Skeletal muscle tissue (tissue), 4 donors: ENCODE measurements around the gene UXT. TPM values are rescaled to one million over a fixed set of nuclear protein-coding genes. Genes with fewer than 3 reads are reported as not detected.

Experiments used
- H3K27ac ChIP-seq: one replicate; pipeline ENCODE4 v1.7.0; 2013; ENCODE audit warnings: mild to moderate bottlenecking, low read depth, low read length, inconsistent platforms
- H3K27me3 ChIP-seq, 3 donors: one replicate each; pipeline ENCODE4 v1.7.0; 2013; ENCODE audit warnings: low read length in 3 of 3; ENCODE audit not compliant: control insufficient read depth in 3 of 3, insufficient read depth in 3 of 3
- H3K36me3 ChIP-seq, 3 donors: one replicate each; pipeline ENCODE4 v1.7.0; 2013; ENCODE audit warnings: low read length in 3 of 3; ENCODE audit not compliant: control insufficient read depth in 3 of 3, insufficient read depth in 3 of 3
- H3K4me1 ChIP-seq, 3 donors: one replicate each; pipeline ENCODE4 v1.7.0; 2013; ENCODE audit warnings: low read length in 3 of 3, mild to moderate bottlenecking in 3 of 3; ENCODE audit not compliant: control insufficient read depth in 3 of 3, insufficient read depth in 3 of 3
- H3K4me3 ChIP-seq, 3 donors: one replicate each; pipeline ENCODE4 v1.7.0; 2013; ENCODE audit warnings: low read length in 3 of 3
- H3K9ac ChIP-seq, 3 donors: one replicate each; pipeline ENCODE4 v1.7.0; 2013; ENCODE audit warnings: low read length in 3 of 3, mild to moderate bottlenecking in 3 of 3, moderate library complexity in 2 of 3, low read depth in 1 of 3
- H3K9me3 ChIP-seq, 3 donors: one replicate each; pipeline ENCODE4 v1.7.0; 2013; ENCODE audit warnings: low read length in 3 of 3; ENCODE audit not compliant: control insufficient read depth in 3 of 3
- total RNA-seq: library from RNA; depleted of rRNA; stranded (reverse); fragments of >200 nt; gene quantifications from one replicate; pipeline ENCODE4 v1.2.3, GENCODE V29; 2014
- donor health status: Osteomylitis.

The UXT gene
- total RNA-seq, 1 donor from 2014 or later, result 86.6 TPM

DNA sequence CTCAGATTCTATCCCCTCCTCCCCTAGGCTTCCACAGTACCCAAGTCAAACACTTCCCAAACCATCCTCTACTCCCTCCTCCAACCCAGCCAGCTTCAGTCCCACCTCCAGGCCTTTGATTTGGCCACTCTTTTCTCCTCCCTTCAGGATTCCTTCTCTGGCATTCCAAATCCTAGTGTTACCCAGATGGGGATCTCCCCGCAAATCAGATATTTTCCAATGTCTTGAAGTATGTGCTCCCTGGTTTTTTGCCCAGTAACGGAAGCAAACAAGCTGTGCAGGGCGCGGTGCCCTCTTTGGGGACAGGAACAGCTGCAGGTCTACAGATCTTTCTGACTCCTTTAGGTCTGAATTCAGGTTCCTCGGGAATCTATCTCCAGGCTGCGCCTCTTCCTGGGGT lies 37.1 kb downstream of the UXT start:
- Histone ChIP-seq H3K27ac (no peak overlapping the region), H3K9ac (no peak overlapping the region), H3K9me3 (no peaks in the 10 kb centered on the region), H3K27me3 (peaks cover 0 to 33% (median 6%) of the 10 kb centered on the region in 3 donors), H3K36me3 (no peaks in the 10 kb centered on the region), H3K4me3 (no peak overlapping the region), H3K4me1 (peaks cover 0 to 2% (median 0%) of the 10 kb centered on the region in 3 donors)

GRCh38 chrX:47620303-47620685 lies 38.7 kb downstream of the UXT start:
- Histone ChIP-seq H3K27me3 (peaks cover 0 to 33% (median 6%) of the 10 kb centered on the region in 3 donors), H3K9me3 (no peaks in the 10 kb centered on the region), H3K36me3 (no peaks in the 10 kb centered on the region), H3K4me3 (no peak overlapping the region), H3K4me1 (peaks cover 0 to 2% (median 0%) of the 10 kb centered on the region in 3 donors), H3K27ac (no peak overlapping the region), H3K9ac (no peak overlapping the region)

GRCh38 chrX:47619486-47620302 lies 39.3 kb downstream of the UXT start, which contains the start of gene SYN1:
Gene SYN1 (minus strand): TSS chrX:47619857. CDS start chrX:47619728, 129 bp downstream.
- H3K36me3 ChIP-seq, result no peaks in the 10 kb centered on the region
- H3K9ac ChIP-seq, result no peak within 1 kb of the TSS
- no peak within 1 kb of the TSS for H3K27ac ChIP-seq
- H3K27me3 ChIP-seq, result peaks cover 0 to 33% (median 6%) of the 10 kb centered on the region in 3 donors
- H3K9me3 ChIP-seq, result no peaks in the 10 kb centered on the region
- H3K4me3 ChIP-seq, result peak within 1 kb of the TSS in 2 of 3 donors; percentile 40 to 60
- H3K4me1 ChIP-seq, result peaks cover 0 to 2% (median 0%) of the 10 kb centered on the region in 3 donors

DNA sequence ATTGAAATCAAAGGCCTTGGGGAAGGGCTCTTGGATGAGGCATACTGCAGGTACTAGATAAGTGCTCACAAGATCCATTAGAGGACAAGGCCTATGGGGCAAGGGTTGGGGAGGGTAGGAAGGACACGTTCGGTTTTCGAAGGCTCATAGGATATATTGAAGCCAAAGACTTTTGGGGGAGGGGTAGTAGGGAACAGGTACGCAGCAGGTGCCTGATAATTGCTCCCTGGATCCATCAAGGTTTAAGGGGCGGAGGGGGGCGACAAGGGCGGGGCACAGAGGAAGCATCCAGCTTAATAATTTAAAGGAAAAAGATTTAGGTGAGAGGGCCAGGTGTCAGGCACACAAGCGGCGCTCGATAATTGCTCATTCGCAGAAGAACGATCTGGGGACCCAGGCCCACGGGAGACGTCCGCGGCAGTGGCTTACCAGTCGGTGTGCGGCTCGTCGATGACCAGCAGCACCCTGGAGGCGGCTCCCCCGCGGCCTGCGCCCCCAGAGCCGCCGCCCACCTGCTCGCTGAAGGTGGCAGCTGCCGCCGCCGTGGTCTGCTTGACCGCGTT lies 40.0 kb downstream of the UXT start:
- Histone ChIP-seq H3K4me3 (no peak overlapping the region), H3K36me3 (no peaks in the 10 kb centered on the region), H3K27ac (no peak overlapping the region), H3K9me3 (no peaks in the 10 kb centered on the region), H3K4me1 (peaks cover 0 to 2% (median 0%) of the 10 kb centered on the region in 3 donors), H3K27me3 (peaks cover 0 to 30% (median 4%) of the 10 kb centered on the region in 3 donors), H3K9ac (no peak overlapping the region)

DNA sequence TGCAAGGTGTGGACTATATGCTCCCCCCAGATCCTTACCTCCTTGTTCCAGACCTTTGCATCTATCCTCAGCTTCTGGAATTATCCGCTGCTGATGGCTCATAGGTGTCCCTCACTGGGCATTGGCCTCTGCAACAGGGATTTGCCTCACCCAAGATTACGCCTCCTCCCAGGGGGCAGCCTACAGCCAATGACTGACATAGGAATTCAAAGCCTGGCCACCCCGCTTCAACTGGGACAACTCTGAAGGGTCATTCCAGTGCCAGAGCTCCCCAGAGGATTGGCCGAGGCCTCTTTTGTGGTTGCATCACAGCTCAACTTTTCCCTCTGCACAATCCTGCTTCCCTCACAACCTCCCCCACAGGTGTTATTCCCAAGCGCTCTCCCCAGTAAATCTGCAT lies 44.4 kb downstream of the UXT start:
- Histone ChIP-seq H3K9ac (no peak overlapping the region), H3K27me3 (no peaks in the 10 kb centered on the region), H3K4me3 (no peak overlapping the region), H3K36me3 (no peaks in the 10 kb centered on the region), H3K9me3 (peaks cover 0 to 2% (median 0%) of the 10 kb centered on the region in 3 donors), H3K4me1 (no peaks in the 10 kb centered on the region), H3K27ac (no peak overlapping the region)

GRCh38 chrX:47613082-47613481 lies 45.9 kb downstream of the UXT start:
- H3K9ac ChIP-seq, result no peak overlapping the region
- H3K4me1 ChIP-seq, result no peaks in the 10 kb centered on the region
- no peaks in the 10 kb centered on the region for H3K27me3 ChIP-seq
- no peaks in the 10 kb centered on the region for H3K36me3 ChIP-seq
- no peak overlapping the region for H3K27ac ChIP-seq
- no peak overlapping the region for H3K4me3 ChIP-seq
- H3K9me3 ChIP-seq, result peaks cover 0 to 2% (median 0%) of the 10 kb centered on the region in 3 donors

DNA sequence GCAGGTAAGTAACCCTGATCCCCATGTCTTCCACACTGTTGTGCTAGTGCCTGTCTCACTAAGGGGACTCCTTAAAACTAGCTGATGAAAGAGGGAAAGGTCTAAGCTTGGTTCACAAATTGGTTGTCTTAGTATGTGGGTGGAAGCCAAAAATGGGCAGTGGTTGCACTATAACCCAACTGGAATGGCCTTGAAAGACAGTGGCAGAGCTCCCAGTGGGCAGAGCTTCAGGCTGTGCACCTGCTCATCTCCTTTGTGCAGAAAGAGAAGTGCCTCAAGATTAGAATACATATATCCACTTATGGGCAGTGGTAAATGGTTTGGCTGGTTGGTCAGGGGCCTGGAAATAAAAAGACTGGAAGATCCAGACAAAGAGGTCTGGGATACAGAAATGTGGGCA lies 46.6 kb downstream of the UXT start:
- no peak overlapping the region for H3K27ac ChIP-seq
- no peaks in the 10 kb centered on the region for H3K4me1 ChIP-seq
- no peak overlapping the region for H3K4me3 ChIP-seq
- H3K27me3 ChIP-seq, result no peaks in the 10 kb centered on the region
- H3K9ac ChIP-seq, result no peak overlapping the region
- no peaks in the 10 kb centered on the region for H3K36me3 ChIP-seq
- H3K9me3 ChIP-seq, result peaks cover 0 to 2% (median 0%) of the 10 kb centered on the region in 3 donors

GRCh38 chrX:47611926-47612325 lies 47.1 kb downstream of the UXT start:
- H3K36me3 ChIP-seq, result no peaks in the 10 kb centered on the region
- peaks cover 0 to 2% (median 0%) of the 10 kb centered on the region in 3 donors for H3K9me3 ChIP-seq
- H3K9ac ChIP-seq, result no peak overlapping the region
- H3K27ac ChIP-seq, result no peak overlapping the region
- no peaks in the 10 kb centered on the region for H3K27me3 ChIP-seq
- H3K4me1 ChIP-seq, result no peaks in the 10 kb centered on the region
- no peak overlapping the region for H3K4me3 ChIP-seq

DNA sequence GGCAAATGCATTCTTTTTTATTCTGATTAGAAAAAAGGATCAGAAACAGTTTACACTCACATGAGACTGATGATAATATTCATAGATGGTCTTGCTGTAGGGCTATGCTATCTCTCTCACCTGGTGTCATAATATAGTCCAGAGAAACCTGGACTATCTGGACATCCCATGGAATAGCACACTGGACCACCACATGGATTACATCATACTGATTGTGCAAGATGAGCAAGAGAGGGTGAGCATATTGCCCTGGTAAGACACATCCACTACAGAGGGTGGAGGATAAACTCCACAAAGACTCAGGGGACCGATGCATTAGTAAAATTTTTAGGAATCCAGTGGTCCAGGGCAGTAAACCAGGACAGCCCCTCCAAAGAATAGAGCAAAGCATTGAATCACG lies 47.5 kb downstream of the UXT start:
- H3K27me3 ChIP-seq, result no peaks in the 10 kb centered on the region
- H3K36me3 ChIP-seq, result no peaks in the 10 kb centered on the region
- H3K9me3 ChIP-seq, result peaks cover 0 to 2% (median 0%) of the 10 kb centered on the region in 3 donors
- no peak overlapping the region for H3K9ac ChIP-seq
- no peak overlapping the region for H3K4me3 ChIP-seq
- H3K27ac ChIP-seq, result no peak overlapping the region
- no peaks in the 10 kb centered on the region for H3K4me1 ChIP-seq

GRCh38 chrX:47610511-47610910 lies 48.5 kb downstream of the UXT start:
- peaks cover 0 to 2% (median 0%) of the 10 kb centered on the region in 3 donors for H3K9me3 ChIP-seq
- H3K27ac ChIP-seq, result no peak overlapping the region
- no peaks in the 10 kb centered on the region for H3K4me1 ChIP-seq
- no peak overlapping the region for H3K4me3 ChIP-seq
- no peak overlapping the region for H3K9ac ChIP-seq
- H3K27me3 ChIP-seq, result no peaks in the 10 kb centered on the region
- H3K36me3 ChIP-seq, result no peaks in the 10 kb centered on the region
